Measurements from ENCODE around the gene LRGUK.

Gene LRGUK

DNA sequence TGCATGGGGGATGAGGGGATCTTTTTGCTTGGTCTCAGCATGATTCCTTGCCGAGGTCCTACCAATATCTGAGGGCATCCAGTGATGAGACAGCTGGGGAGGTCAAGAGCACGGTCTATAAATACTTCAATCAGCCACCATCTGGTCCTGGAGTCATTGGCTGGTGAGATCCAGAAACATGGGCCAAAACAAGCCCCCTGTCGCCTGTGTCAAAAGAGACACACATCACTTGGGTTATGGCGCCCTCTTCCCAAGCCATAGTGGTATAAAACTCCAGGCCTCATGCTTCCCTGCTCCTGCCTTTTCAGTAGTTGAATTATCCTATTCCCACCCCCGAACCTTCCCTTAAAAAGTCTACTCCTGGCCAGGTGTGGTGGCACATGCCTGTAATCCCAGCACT lies 128.7 kb downstream of the LRGUK start:
- Histone ChIP-seq H3K27me3 (ENCODE audit: control insufficient read depth in 5 of 5, insufficient read depth in 4 of 5, low read length in 5 of 5) (no peaks in the 10 kb centered on the region), H3K4me3 (ENCODE audit: low read depth in 1 of 5, low read length in 5 of 5) (no peak overlapping the region), H3K9me3 (ENCODE audit: control insufficient read depth in 5 of 5, low read length in 5 of 5) (peaks cover 0 to 4% (median 0%) of the 10 kb centered on the region in 5 donors), H3K9ac (ENCODE audit: low read length in 5 of 5) (no peak overlapping the region), H3K27ac (ENCODE audit: low read depth, low read length) (no peak overlapping the region), H3K36me3 (ENCODE audit: control insufficient read depth in 5 of 5, insufficient read depth in 5 of 5, low read length in 5 of 5) (no peaks in the 10 kb centered on the region), H3K4me1 (ENCODE audit: control insufficient read depth in 5 of 5, insufficient read depth in 5 of 5, low read length in 5 of 5) (no peaks in the 10 kb centered on the region)

DNA sequence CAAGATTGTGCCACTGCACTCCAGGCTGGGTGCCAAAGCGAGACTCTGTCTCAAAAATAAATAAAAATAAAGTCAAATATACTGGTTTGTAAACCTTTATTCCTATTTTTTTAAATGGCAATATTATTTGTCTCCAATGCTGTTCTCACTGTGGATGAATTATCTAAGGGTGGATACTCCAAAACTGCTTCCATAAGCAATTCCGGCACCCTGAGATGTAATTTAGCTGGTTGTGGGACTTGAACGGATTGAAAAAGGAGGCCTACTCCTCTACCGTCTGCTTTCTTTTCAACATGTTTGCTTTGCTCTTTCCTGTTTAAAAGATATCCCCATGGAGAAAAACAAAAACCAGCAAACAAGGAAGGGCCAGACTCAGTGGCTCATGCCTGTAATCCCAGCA lies 135.2 kb downstream of the LRGUK start:
- no peaks in the 10 kb centered on the region for H3K36me3 ChIP-seq (ENCODE audit: control insufficient read depth in 5 of 5, insufficient read depth in 5 of 5, low read length in 5 of 5)

DNA sequence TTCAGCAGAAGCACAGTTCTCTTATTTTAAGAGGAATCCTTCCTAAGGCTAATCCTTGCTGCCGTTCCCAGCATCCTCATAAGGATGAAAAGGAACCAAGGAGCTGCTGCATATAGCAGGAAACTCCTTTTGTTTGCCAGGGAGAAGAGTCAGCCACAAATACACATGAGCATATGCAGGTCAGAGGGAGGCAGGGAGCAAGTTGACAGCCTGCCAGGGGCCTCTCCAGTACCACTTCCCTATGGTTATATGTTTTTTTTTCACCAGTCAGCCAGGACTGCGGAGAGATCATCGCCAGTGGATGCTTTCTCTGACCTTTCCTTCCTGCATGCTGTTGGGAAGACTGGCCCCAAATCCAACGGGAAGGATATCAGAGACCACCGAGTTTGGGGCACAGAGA lies 149.8 kb downstream of the LRGUK start:
- H3K27ac ChIP-seq (ENCODE audit: low read depth, low read length), result no peak overlapping the region
- no peak overlapping the region for H3K4me3 ChIP-seq (ENCODE audit: low read depth in 1 of 5, low read length in 5 of 5)
- H3K36me3 ChIP-seq (ENCODE audit: control insufficient read depth in 5 of 5, insufficient read depth in 5 of 5, low read length in 5 of 5), result no peaks in the 10 kb centered on the region
- H3K9ac ChIP-seq (ENCODE audit: low read length in 5 of 5), result no peak overlapping the region
- H3K4me1 ChIP-seq (ENCODE audit: control insufficient read depth in 5 of 5, insufficient read depth in 5 of 5, low read length in 5 of 5), result no peaks in the 10 kb centered on the region
- peaks cover 0 to 3% (median 0%) of the 10 kb centered on the region in 5 donors for H3K27me3 ChIP-seq (ENCODE audit: control insufficient read depth in 5 of 5, insufficient read depth in 4 of 5, low read length in 5 of 5)
- no peaks in the 10 kb centered on the region for H3K9me3 ChIP-seq (ENCODE audit: control insufficient read depth in 5 of 5, low read length in 5 of 5)

More for the DNA sequence above, 135.2 kb downstream of the LRGUK start:
- no peak overlapping the region for H3K9ac ChIP-seq (ENCODE audit: low read length in 5 of 5)
- H3K9me3 ChIP-seq (ENCODE audit: control insufficient read depth in 5 of 5, low read length in 5 of 5), result peaks cover 0 to 5% (median 0%) of the 10 kb centered on the region in 5 donors
- no peak overlapping the region for H3K27ac ChIP-seq (ENCODE audit: low read depth, low read length)
- no peaks in the 10 kb centered on the region for H3K27me3 ChIP-seq (ENCODE audit: control insufficient read depth in 5 of 5, insufficient read depth in 4 of 5, low read length in 5 of 5)
- H3K4me1 ChIP-seq (ENCODE audit: control insufficient read depth in 5 of 5, insufficient read depth in 5 of 5, low read length in 5 of 5), result no peaks in the 10 kb centered on the region
- H3K4me3 ChIP-seq (ENCODE audit: low read depth in 1 of 5, low read length in 5 of 5), result no peak overlapping the region

DNA sequence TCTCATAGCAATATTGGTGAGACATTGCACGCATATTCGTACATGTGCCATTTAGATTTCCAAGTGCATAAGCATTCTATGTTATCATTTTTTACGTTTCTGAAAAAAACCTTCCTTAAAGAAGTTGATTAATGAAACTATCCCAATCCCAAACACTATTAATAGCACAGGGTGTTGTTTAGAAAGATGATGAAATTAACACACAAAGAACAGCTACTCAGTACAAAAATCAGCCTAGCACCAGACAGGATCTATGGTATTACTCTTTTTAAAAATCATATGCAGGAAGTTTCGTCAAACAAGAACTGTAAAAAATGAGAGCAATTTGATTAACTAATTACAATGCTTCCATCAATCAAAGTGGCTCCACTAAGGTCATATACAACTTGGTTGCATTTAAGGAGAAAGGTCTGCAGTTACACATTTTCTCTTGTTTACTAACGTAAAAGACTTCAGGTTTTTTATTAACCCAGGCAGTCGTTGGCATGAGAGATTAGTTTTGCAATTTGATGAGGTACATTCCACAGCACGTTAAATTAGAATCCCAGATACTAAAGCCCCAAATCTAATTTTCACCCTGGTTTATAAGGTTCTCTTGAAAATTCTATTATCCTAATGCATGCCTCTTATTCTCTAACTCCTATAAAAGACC lies 151.5 kb downstream of the LRGUK start:
- no peak overlapping the region for H3K27ac ChIP-seq (ENCODE audit: low read depth, low read length)
- H3K36me3 ChIP-seq (ENCODE audit: control insufficient read depth in 5 of 5, insufficient read depth in 5 of 5, low read length in 5 of 5), result no peaks in the 10 kb centered on the region

DNA sequence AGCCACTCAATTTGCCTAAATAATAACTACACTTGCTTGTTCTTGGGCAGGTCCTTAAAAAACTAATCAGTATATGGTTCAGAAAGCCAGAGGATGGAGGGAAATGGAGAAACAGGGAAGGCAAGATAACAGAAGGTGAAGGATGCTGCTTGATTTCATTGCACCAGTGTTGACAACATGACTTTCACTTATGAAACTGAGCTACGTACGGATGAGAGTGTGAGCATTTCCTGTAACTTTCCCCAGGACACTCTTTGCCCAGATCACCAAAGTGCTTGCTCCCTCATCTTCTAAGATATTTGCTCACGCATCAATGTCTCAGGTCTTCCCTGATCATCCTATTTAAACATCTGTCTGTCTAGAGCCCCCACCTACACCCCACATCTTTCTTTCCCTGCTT lies 152.2 kb downstream of the LRGUK start:
- no peak overlapping the region for H3K9ac ChIP-seq (ENCODE audit: low read length in 5 of 5)
- no peaks in the 10 kb centered on the region for H3K36me3 ChIP-seq (ENCODE audit: control insufficient read depth in 5 of 5, insufficient read depth in 5 of 5, low read length in 5 of 5)
- H3K9me3 ChIP-seq (ENCODE audit: control insufficient read depth in 5 of 5, low read length in 5 of 5), result no peaks in the 10 kb centered on the region
- no peak overlapping the region for H3K4me3 ChIP-seq (ENCODE audit: low read depth in 1 of 5, low read length in 5 of 5)
- H3K27me3 ChIP-seq (ENCODE audit: control insufficient read depth in 5 of 5, insufficient read depth in 4 of 5, low read length in 5 of 5), result peaks cover 0 to 4% (median 0%) of the 10 kb centered on the region in 5 donors
- H3K4me1 ChIP-seq (ENCODE audit: control insufficient read depth in 5 of 5, insufficient read depth in 5 of 5, low read length in 5 of 5), result no peaks in the 10 kb centered on the region
- H3K27ac ChIP-seq (ENCODE audit: low read depth, low read length), result no peak overlapping the region

More for the DNA sequence above, 151.5 kb downstream of the LRGUK start:
- Histone ChIP-seq H3K27me3 (ENCODE audit: control insufficient read depth in 5 of 5, insufficient read depth in 4 of 5, low read length in 5 of 5) (peaks cover 0 to 4% (median 0%) of the 10 kb centered on the region in 5 donors), H3K9ac (ENCODE audit: low read length in 5 of 5) (no peak overlapping the region), H3K4me1 (ENCODE audit: control insufficient read depth in 5 of 5, insufficient read depth in 5 of 5, low read length in 5 of 5) (no peaks in the 10 kb centered on the region), H3K4me3 (ENCODE audit: low read depth in 1 of 5, low read length in 5 of 5) (no peak overlapping the region), H3K9me3 (ENCODE audit: control insufficient read depth in 5 of 5, low read length in 5 of 5) (no peaks in the 10 kb centered on the region)

DNA sequence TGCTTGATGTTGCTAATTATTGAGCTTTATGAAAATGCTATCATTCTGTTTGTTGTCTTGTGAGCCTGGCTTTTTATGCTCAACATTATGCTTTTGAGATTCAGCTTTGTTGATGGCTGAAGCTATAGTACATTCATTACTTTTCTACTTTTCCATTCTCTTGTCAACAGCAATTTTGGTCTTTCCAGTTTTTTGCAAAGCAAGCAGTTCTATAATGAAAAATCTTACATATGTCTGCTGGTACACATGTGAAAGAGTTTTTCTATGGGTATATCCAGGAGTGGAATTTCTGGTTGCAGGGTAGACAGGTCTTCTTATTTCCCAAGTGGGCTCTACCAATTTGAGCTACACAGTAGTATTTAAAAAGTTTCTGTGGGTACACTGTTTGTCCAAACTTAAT lies 152.8 kb downstream of the LRGUK start:
- Histone ChIP-seq H3K27me3 (ENCODE audit: control insufficient read depth in 5 of 5, insufficient read depth in 4 of 5, low read length in 5 of 5) (peaks cover 0 to 4% (median 0%) of the 10 kb centered on the region in 5 donors), H3K4me3 (ENCODE audit: low read depth in 1 of 5, low read length in 5 of 5) (no peak overlapping the region), H3K36me3 (ENCODE audit: control insufficient read depth in 5 of 5, insufficient read depth in 5 of 5, low read length in 5 of 5) (no peaks in the 10 kb centered on the region), H3K9me3 (ENCODE audit: control insufficient read depth in 5 of 5, low read length in 5 of 5) (no peaks in the 10 kb centered on the region), H3K4me1 (ENCODE audit: control insufficient read depth in 5 of 5, insufficient read depth in 5 of 5, low read length in 5 of 5) (no peaks in the 10 kb centered on the region), H3K27ac (ENCODE audit: low read depth, low read length) (no peak overlapping the region), H3K9ac (ENCODE audit: low read length in 5 of 5) (no peak overlapping the region)

DNA sequence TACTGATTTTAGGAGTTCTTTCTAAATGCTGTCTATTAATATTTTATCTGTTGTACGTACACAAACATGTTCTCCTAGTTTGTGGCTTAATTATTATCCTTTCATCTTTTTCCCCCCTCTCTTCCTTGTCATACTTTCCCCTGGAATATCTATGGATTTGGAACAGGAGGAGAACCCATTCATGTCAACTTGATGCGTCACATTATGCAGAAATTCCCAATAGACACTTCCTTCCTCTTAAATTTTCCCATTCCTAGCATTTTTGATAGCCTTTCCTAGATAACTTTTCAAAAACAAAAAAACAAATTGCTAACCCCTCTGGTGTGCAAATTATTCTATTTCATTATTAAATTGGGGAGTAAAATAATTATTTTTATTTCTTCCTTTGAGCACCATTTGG lies 153.4 kb downstream of the LRGUK start:
- H3K36me3 ChIP-seq (ENCODE audit: control insufficient read depth in 5 of 5, insufficient read depth in 5 of 5, low read length in 5 of 5), result no peaks in the 10 kb centered on the region
- no peak overlapping the region for H3K9ac ChIP-seq (ENCODE audit: low read length in 5 of 5)
- no peaks in the 10 kb centered on the region for H3K4me1 ChIP-seq (ENCODE audit: control insufficient read depth in 5 of 5, insufficient read depth in 5 of 5, low read length in 5 of 5)
- no peak overlapping the region for H3K4me3 ChIP-seq (ENCODE audit: low read depth in 1 of 5, low read length in 5 of 5)
- H3K27me3 ChIP-seq (ENCODE audit: control insufficient read depth in 5 of 5, insufficient read depth in 4 of 5, low read length in 5 of 5), result peaks cover 0 to 4% (median 0%) of the 10 kb centered on the region in 5 donors
- no peak overlapping the region for H3K27ac ChIP-seq (ENCODE audit: low read depth, low read length)
- no peaks in the 10 kb centered on the region for H3K9me3 ChIP-seq (ENCODE audit: control insufficient read depth in 5 of 5, low read length in 5 of 5)

DNA sequence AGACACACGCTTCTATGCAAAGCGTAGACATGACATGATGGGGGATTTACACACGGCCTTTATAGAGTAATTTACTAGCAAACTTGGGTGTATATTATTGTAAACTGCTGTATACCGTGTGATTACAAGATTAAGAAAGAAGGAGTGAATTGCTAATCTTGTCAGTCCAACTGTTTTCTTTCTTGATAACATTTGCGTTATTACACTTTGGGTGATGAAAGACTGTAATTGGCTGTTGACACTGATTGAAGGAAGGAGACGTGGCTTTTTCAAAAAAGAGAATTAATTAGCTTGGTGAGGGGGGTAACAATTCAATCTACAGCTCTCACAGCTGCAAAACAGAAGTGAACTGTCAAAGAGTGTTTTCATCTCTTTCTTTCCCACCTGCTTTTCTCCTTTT lies 156.9 kb downstream of the LRGUK start:
- H3K36me3 ChIP-seq (ENCODE audit: control insufficient read depth in 5 of 5, insufficient read depth in 5 of 5, low read length in 5 of 5), result no peaks in the 10 kb centered on the region
- no peak overlapping the region for H3K27ac ChIP-seq (ENCODE audit: low read depth, low read length)
- H3K4me1 ChIP-seq (ENCODE audit: control insufficient read depth in 5 of 5, insufficient read depth in 5 of 5, low read length in 5 of 5), result no peaks in the 10 kb centered on the region
- H3K4me3 ChIP-seq (ENCODE audit: low read depth in 1 of 5, low read length in 5 of 5), result no peak overlapping the region
- H3K9me3 ChIP-seq (ENCODE audit: control insufficient read depth in 5 of 5, low read length in 5 of 5), result no peaks in the 10 kb centered on the region
- H3K9ac ChIP-seq (ENCODE audit: low read length in 5 of 5), result no peak overlapping the region
- peaks cover 0 to 4% (median 0%) of the 10 kb centered on the region in 5 donors for H3K27me3 ChIP-seq (ENCODE audit: control insufficient read depth in 5 of 5, insufficient read depth in 4 of 5, low read length in 5 of 5)

DNA sequence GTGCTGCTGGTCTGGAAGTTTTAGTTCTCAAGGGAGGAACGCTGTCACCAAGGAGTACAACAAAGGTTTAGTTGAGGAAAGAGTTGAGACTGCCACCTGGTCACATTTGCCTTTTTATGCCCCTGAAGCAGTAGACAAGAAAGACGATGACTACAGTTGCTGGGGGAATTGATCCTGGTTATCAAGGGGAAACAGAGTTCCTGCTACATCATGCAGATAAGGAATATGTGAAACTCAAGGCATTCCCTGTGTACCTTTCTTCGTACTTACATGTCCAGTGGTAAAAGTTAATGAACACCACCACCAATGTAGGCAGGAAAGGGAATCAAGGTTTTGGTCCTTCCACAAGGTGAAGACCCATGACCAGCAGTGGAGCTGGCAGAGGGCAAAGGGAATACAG lies 157.8 kb downstream of the LRGUK start:
- Histone ChIP-seq H3K4me3 (ENCODE audit: low read depth in 1 of 5, low read length in 5 of 5) (no peak overlapping the region), H3K36me3 (ENCODE audit: control insufficient read depth in 5 of 5, insufficient read depth in 5 of 5, low read length in 5 of 5) (no peaks in the 10 kb centered on the region), H3K27me3 (ENCODE audit: control insufficient read depth in 5 of 5, insufficient read depth in 4 of 5, low read length in 5 of 5) (peaks cover 0 to 4% (median 0%) of the 10 kb centered on the region in 5 donors), H3K4me1 (ENCODE audit: control insufficient read depth in 5 of 5, insufficient read depth in 5 of 5, low read length in 5 of 5) (peaks cover 0 to 8% (median 0%) of the 10 kb centered on the region in 5 donors), H3K9me3 (ENCODE audit: control insufficient read depth in 5 of 5, low read length in 5 of 5) (no peaks in the 10 kb centered on the region), H3K27ac (ENCODE audit: low read depth, low read length) (no peak overlapping the region), H3K9ac (ENCODE audit: low read length in 5 of 5) (no peak overlapping the region)

DNA sequence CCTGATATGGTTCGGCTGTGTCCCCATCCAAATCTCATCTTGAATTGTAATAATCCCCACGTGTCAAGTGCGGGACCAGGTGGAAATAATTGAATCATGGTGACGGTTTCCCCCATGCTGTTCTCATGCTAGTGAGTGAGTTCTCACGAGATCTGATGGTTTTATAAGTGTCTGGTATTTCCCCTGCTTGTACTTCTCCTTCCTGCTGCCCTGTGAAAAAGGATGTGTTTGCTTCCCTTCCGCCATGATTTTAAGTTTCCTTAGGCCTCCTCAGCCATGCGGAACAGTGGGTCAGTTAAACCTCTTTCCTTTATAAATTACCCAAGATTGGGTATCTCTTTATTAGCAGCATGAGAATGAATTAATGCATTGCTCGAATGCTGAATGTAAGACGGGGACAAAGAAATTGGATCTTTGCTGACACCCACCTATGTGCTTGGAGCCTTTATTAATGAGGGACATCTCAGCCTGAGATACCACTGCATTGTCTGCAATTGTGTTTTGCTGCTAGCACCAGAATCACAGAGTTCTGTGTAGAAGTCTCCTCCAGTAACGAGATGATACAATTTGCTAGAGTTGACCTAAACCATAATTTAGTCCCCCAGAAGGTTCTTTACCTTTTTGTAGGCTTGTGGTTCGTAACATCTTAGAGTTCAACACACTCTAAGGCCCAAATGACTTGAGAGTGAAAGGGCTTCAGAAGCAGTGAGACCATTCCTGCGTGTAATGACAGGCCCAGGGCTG lies 160.9 kb downstream of the LRGUK start:
- no peak overlapping the region for H3K9ac ChIP-seq (ENCODE audit: low read length in 5 of 5)
- no peaks in the 10 kb centered on the region for H3K9me3 ChIP-seq (ENCODE audit: control insufficient read depth in 5 of 5, low read length in 5 of 5)
- H3K36me3 ChIP-seq (ENCODE audit: control insufficient read depth in 5 of 5, insufficient read depth in 5 of 5, low read length in 5 of 5), result peaks cover 0 to 4% (median 0%) of the 10 kb centered on the region in 5 donors
- peaks cover 0 to under 1% (median 0%) of the 10 kb centered on the region in 5 donors for H3K27me3 ChIP-seq (ENCODE audit: control insufficient read depth in 5 of 5, insufficient read depth in 4 of 5, low read length in 5 of 5)
- H3K4me1 ChIP-seq (ENCODE audit: control insufficient read depth in 5 of 5, insufficient read depth in 5 of 5, low read length in 5 of 5), result peaks cover 0 to 8% (median 0%) of the 10 kb centered on the region in 5 donors
- H3K4me3 ChIP-seq (ENCODE audit: low read depth in 1 of 5, low read length in 5 of 5), result no peak overlapping the region
- no peak overlapping the region for H3K27ac ChIP-seq (ENCODE audit: low read depth, low read length)
